Lung (tissue), 12 donors: Measurements from ENCODE around the gene EPG5. TPM values are rescaled to one million over a fixed set of nuclear protein-coding genes. Genes with fewer than 3 reads are reported as not detected.
"Not testable (repeated sequence)": the region's sequence is repeated elsewhere in the genome, so short reads cannot be mapped to it uniquely, and the experiment has no call there.

Source experiments
- ATAC-seq: fragments of 200-7000 bp; cut with Tn5 transposase; one replicate; pipeline ENCODE4 v1.9.1; 2020; ENCODE audit warnings: moderate number of reproducible peaks; ENCODE audit not compliant: insufficient read depth, low FRiP score
- DNase-seq, 3 donors: peaks; one replicate each; pipeline ENCODE4 v3.0.0-alpha.2; 2013 to 2017
- H3K27ac ChIP-seq, 2 donors: one replicate each; pipeline ENCODE4 v1.5.1; 2013; ENCODE audit warnings: mild to moderate bottlenecking in 2 of 2, moderate library complexity in 2 of 2, control low read depth in 1 of 2, inconsistent platforms in 1 of 2, low read depth in 1 of 2, low read length in 1 of 2
- H3K27me3 ChIP-seq, 3 donors: one replicate each; pipeline ENCODE4 v1.5.1; 2013; ENCODE audit warnings: low read length in 2 of 3; ENCODE audit not compliant: control insufficient read depth in 3 of 3, insufficient read depth in 3 of 3
- H3K36me3 ChIP-seq, 4 donors: one replicate each; pipeline ENCODE4 v1.5.1; 2013; ENCODE audit warnings: low read length in 4 of 4, mild to moderate bottlenecking in 1 of 4, moderate library complexity in 1 of 4; ENCODE audit not compliant: control insufficient read depth in 4 of 4, insufficient read depth in 4 of 4
- H3K4me1 ChIP-seq, 5 donors: one replicate each; pipeline ENCODE4 v1.5.1; 2013; ENCODE audit warnings: low read length in 5 of 5, mild to moderate bottlenecking in 2 of 5, moderate library complexity in 1 of 5; ENCODE audit not compliant: control insufficient read depth in 5 of 5, insufficient read depth in 5 of 5
- H3K4me3 ChIP-seq: one replicate; pipeline ENCODE4 v1.5.1; 2013; ENCODE audit warnings: mild to moderate bottlenecking, control low read depth, moderate library complexity
- H3K9ac ChIP-seq, 2 donors: one replicate each; pipeline ENCODE4 v1.5.1; 2013; ENCODE audit warnings: low read length in 2 of 2, control low read depth in 1 of 2; ENCODE audit not compliant: insufficient read depth in 1 of 2
- H3K9me3 ChIP-seq, 4 donors: one replicate each; pipeline ENCODE4 v1.5.1; 2013; ENCODE audit warnings: low read length in 3 of 4, mild to moderate bottlenecking in 1 of 4, moderate library complexity in 1 of 4; ENCODE audit not compliant: control insufficient read depth in 4 of 4, insufficient read depth in 3 of 4
- CTCF ChIP-seq: IDR thresholded peaks from 2 replicates; pipeline ENCODE4 v1.5.1; 2012; ENCODE audit warnings: mild to moderate bottlenecking; ENCODE audit errors: control extremely low read depth, extremely low read depth
- WGBS, 2 donors: extraction: QIAGEN DNeasy Blood & Tissue Kit; methylation state at CpG; one replicate each; pipeline ENCODE4 v1.1.7; 2013; 5-methylcytosine and 5-hydroxymethylcytosine counted together
- polyA plus RNA-seq, 2 donors: library from polyadenylated mRNA; stranded (reverse); fragments of 200-250 nt; gene quantifications; one replicate each; pipeline ENCODE4 v1.2.1, GENCODE V29; 2013
- total RNA-seq, 2 donors: library from RNA; depleted of rRNA in 1 of 2; stranded (reverse); fragments of >200 nt in 1 of 2; gene quantifications; one replicate each; pipeline ENCODE4 v1.2.1, GENCODE V29; 2014 to 2021
- donor health status: control.
- donor health status: control.
- donor health status: Bipolar disorder and iron deficiency.
- donor health status: healthy.
- donor health status: DM: yes; HTN: yes; CAD: no.

The EPG5 gene
- total and polyA plus RNA-seq, 4 donors, result 7.0 to 64.5 (median 20.9) TPM

- WGBS, 2 donors, result 74 to 80% methylated on average over 1 of the region's 1 CpG
These were observed 145.4 kb downstream of the EPG5 start for GRCh38 chr18:45821711-45822110.

GRCh38 chr18:45821026-45821425 is 146.1 kb downstream of the EPG5 start:
- WGBS, 2 donors, result 61 to 78% methylated on average over 2 of the region's 2 CpGs
- Histone ChIP-seq H3K36me3 (no peaks in the 10 kb centered on the region), H3K27ac (no peak overlapping the region), H3K4me3 (no peak overlapping the region), H3K27me3 (no peaks in the 10 kb centered on the region), H3K9ac (no peak overlapping the region), H3K4me1 (no peaks in the 10 kb centered on the region), H3K9me3 (peaks cover 0 to 3% (median 0%) of the 10 kb centered on the region in 4 donors)
- no peak for TF ChIP-seq CTCF
- no peak for ATAC-seq
- DNase-seq, result no peak

More at GRCh38 chr18:45821711-45822110, 145.4 kb downstream of the EPG5 start:
- ATAC-seq, result no peak
- H3K27ac ChIP-seq, result no peak overlapping the region
- H3K27me3 ChIP-seq, result peaks cover 0 to 1% (median 0%) of the 10 kb centered on the region in 3 donors
- H3K4me3 ChIP-seq, result no peak overlapping the region
- TF ChIP-seq CTCF, result no peak
- no peaks in the 10 kb centered on the region for H3K4me1 ChIP-seq
- H3K36me3 ChIP-seq, result no peaks in the 10 kb centered on the region
- H3K9ac ChIP-seq, result no peak overlapping the region
- DNase-seq, result no peak
- H3K9me3 ChIP-seq, result peaks cover 0 to 3% (median 0%) of the 10 kb centered on the region in 4 donors

GRCh38 chr18:45820106-45820745 is 146.9 kb downstream of the EPG5 start:
- Histone ChIP-seq H3K4me3 (no peak overlapping the region), H3K27ac (no peak overlapping the region), H3K36me3 (no peaks in the 10 kb centered on the region), H3K4me1 (no peaks in the 10 kb centered on the region), H3K27me3 (no peaks in the 10 kb centered on the region), H3K9me3 (peaks cover 0 to 3% (median 0%) of the 10 kb centered on the region in 4 donors), H3K9ac (no peak overlapping the region)
- DNase-seq (no peak), ATAC-seq (no peak)
- 71 to 80% methylated on average over 3 of the region's 3 CpGs for WGBS, 2 donors
- TF ChIP-seq CTCF, result no peak

GRCh38 chr18:45818765-45819164 is 148.4 kb downstream of the EPG5 start:
- H3K9me3 ChIP-seq, H3K9ac ChIP-seq, H3K4me1 ChIP-seq, H3K27me3 ChIP-seq, DNase-seq, ATAC-seq, H3K36me3 ChIP-seq, H3K4me3 ChIP-seq, H3K27ac ChIP-seq: not testable (repeated sequence)
- WGBS, 2 donors, result 62 to 77% methylated on average over 8 of the region's 8 CpGs
